ENCODE measurements around the gene MSX1.

DNA sequence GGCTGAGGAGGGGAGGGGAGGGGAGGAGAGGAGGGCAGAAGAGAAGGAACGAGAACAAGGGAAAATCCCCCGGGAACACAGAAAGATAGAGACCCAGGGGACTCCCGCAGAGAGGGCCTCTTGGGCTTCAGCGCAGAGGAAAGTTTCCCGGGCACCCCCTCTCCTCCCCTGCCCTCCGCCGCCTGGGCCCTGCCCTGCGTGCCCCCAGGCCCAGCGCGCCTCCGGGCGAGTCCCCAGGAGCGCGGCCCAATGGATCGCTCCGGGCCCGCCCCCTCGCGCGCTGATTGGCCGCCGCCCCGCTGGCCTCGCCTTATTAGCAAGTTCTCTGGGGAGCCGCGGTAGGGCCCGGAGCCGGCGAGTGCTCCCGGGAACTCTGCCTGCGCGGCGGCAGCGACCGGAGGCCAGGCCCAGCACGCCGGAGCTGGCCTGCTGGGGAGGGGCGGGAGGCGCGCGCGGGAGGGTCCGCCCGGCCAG is at the start of gene MSX1:
- no peak for TF ChIP-seq MAX (IDR thresholded peaks at IDR 0.05; ENCODE audit: insufficient read depth, insufficient read length)
- TF ChIP-seq, protein P1, sequence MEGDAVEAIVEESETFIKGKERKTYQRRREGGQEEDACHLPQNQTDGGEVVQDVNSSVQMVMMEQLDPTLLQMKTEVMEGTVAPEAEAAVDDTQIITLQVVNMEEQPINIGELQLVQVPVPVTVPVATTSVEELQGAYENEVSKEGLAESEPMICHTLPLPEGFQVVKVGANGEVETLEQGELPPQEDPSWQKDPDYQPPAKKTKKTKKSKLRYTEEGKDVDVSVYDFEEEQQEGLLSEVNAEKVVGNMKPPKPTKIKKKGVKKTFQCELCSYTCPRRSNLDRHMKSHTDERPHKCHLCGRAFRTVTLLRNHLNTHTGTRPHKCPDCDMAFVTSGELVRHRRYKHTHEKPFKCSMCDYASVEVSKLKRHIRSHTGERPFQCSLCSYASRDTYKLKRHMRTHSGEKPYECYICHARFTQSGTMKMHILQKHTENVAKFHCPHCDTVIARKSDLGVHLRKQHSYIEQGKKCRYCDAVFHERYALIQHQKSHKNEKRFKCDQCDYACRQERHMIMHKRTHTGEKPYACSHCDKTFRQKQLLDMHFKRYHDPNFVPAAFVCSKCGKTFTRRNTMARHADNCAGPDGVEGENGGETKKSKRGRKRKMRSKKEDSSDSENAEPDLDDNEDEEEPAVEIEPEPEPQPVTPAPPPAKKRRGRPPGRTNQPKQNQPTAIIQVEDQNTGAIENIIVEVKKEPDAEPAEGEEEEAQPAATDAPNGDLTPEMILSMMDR (IDR thresholded peaks at IDR 0.05; ENCODE audit: extremely low read depth in 1 of 2, insufficient read depth in 1 of 2, low read depth in 1 of 2, low read length in 2 of 2): no peak
